Stimulated activated CD8-positive, alpha-beta memory T cell treated with anti-CD3 and anti-CD28 coated beads, Interleukin-7, amount 100 ng/mL, for 48 hours (primary cell): ENCODE results near the gene PUDP.
"Not testable (repeated sequence)": the region's sequence is repeated elsewhere in the genome, so short reads cannot be mapped to it uniquely, and the experiment has no call there.

Source experiments
- DNase-seq, 2 donors: peaks; one replicate each; pipeline ENCODE4 v3.0.0-alpha.2; 2020; ENCODE audit warnings: low read depth in 1 of 2; ENCODE audit errors: extremely low read depth in 1 of 2

The PUDP gene

GRCh38 chrX:7045238-7045955, 102.6 kb downstream of the PUDP start:
- no peak for DNase-seq

- DNase-seq = not testable (repeated sequence)
Measured at GRCh38 chrX:7043796-7044433, 104.0 kb downstream of the PUDP start.

- DNase-seq = no peak
Measured at GRCh38 chrX:7028246-7028645, 119.7 kb downstream of the PUDP start.

GRCh38 chrX:7027071-7027470, 120.9 kb downstream of the PUDP start:
- no peak for DNase-seq

GRCh38 chrX:7026365-7026764, 121.6 kb downstream of the PUDP start:
- DNase-seq = not testable (repeated sequence)

GRCh38 chrX:7025471-7025870, 122.5 kb downstream of the PUDP start:
- DNase-seq = no peak

GRCh38 chrX:7024850-7025249, 123.1 kb downstream of the PUDP start:
- DNase-seq = no peak

GRCh38 chrX:7022996-7023395, 125.0 kb downstream of the PUDP start:
- not testable (repeated sequence) for DNase-seq

GRCh38 chrX:7021991-7022390, 126.0 kb downstream of the PUDP start:
- DNase-seq = no peak

- DNase-seq = no peak
Measured at GRCh38 chrX:7019555-7019954, 128.4 kb downstream of the PUDP start.

- not testable (repeated sequence) for DNase-seq
Measured at GRCh38 chrX:7012262-7012834, 135.6 kb downstream of the PUDP start.

- DNase-seq = not testable (repeated sequence)
Measured at GRCh38 chrX:7010897-7011296, 137.1 kb downstream of the PUDP start.

GRCh38 chrX:7007328-7007727, 140.6 kb downstream of the PUDP start:
- not testable (repeated sequence) for DNase-seq
